Measurements from ENCODE around the gene MED12L.

MED12L gene

DNA sequence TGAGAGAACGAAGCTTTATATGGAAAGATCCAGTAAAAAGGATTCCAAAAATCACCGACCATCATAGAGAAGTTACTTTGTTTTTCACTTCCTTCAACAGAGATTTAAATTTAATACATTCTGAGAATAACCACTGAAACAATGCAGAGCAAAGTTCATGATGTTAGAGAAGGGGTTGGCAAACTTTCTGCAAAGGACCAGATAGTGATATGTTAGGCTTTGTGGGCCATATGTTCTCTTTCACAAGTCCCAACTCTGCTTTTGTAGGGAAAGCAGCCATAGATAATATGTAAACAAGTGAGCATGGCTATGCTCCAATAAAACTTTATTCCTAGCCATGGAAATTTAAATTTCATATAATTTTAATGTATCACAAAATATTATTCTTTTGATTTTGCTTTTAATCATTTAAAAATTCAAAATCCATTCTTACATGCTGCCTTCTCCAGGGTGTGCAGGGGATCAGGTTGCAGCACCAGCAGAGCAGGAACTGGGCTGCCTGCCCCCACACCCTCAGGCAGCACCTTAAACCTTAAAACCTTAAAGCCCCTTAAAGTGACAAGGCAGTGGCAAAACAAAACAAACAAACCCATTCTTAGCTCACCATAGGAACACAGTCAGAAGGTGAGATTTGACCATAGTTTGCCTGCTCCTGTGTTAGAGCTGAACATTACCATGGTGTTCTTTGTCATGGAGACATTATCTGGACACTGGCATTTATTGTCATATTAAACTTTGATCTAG lies 392.3 kb downstream of the MED12L start:
- in situ Hi-C loops (cut with MboI; ENCODE audit: low sequenced_read_pairs) = no loop called here

DNA sequence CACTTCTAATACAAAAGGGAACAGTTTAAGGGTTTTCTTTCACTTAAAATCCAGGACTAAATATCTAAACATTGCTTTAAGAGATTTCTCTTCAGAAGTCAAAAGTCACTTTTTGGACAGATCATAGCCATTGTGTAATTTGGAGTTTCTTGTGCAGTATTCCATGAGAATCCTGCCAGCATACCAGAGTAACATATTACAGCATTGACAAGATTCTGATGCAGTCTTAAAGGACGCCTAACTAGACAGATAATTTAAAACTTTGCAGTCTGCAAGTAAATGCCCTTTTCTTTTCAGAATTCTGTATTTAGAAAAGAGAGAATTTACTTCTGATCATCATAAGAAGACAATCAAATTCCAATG lies 392.9 kb downstream of the MED12L start:
- in situ Hi-C loops (cut with MboI; ENCODE audit: low sequenced_read_pairs) = no loop called here

- in situ Hi-C loops (cut with MboI; ENCODE audit: low sequenced_read_pairs) = no loop called here
Measured at GRCh38 chr3:151479452-151479851, 394.0 kb downstream of the MED12L start.

GRCh38 chr3:151480492-151480891 lies 395.0 kb downstream of the MED12L start:
- in situ Hi-C loops (cut with MboI; ENCODE audit: low sequenced_read_pairs) = no loop called here

- in situ Hi-C loops (cut with MboI; ENCODE audit: low sequenced_read_pairs) = no loop called here
Measured at GRCh38 chr3:151483488-151483887, 398.0 kb downstream of the MED12L start.

DNA sequence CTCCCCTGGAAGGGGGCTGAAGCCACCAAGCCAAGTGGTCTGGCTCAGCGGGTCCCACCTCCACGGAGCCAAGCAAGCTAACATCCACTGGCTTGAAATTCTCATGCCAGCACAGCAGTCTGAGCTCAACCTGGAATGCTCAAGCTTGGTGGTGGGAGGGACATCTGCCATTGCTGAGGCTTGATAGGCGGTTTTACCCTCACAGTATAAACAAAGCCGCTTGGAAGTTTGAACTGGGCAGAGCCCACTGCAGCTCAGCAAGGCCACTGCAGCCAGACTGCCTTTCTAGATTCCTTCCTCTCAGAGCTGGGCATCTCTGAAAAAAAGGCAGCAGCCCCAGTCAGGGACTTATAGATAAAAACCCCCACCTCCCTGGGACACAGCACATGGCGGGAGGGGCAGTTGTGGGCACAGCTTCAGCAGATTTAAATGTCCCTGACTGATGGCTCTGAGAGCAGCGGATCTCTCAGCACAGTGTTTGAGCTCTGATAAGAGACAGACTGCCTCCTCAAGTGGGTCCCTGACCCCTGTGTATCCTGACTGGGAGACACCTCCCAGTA lies 398.6 kb downstream of the MED12L start:
- in situ Hi-C loops (cut with MboI; ENCODE audit: low sequenced_read_pairs) = no loop called here

Measured in HL-60/S4 (cell line).